Measurements from ENCODE around the gene PCDHGB4. TPM values are rescaled to one million over a fixed set of nuclear protein-coding genes. Genes with fewer than 3 reads are reported as not detected.

PCDHGB4 gene
- total and polyA plus RNA-seq, 2 of the 8 experiments (the other 6 are each of a cell fraction or from before 2014, with no cell fraction given): 8.0 to 9.1 TPM

DNA sequence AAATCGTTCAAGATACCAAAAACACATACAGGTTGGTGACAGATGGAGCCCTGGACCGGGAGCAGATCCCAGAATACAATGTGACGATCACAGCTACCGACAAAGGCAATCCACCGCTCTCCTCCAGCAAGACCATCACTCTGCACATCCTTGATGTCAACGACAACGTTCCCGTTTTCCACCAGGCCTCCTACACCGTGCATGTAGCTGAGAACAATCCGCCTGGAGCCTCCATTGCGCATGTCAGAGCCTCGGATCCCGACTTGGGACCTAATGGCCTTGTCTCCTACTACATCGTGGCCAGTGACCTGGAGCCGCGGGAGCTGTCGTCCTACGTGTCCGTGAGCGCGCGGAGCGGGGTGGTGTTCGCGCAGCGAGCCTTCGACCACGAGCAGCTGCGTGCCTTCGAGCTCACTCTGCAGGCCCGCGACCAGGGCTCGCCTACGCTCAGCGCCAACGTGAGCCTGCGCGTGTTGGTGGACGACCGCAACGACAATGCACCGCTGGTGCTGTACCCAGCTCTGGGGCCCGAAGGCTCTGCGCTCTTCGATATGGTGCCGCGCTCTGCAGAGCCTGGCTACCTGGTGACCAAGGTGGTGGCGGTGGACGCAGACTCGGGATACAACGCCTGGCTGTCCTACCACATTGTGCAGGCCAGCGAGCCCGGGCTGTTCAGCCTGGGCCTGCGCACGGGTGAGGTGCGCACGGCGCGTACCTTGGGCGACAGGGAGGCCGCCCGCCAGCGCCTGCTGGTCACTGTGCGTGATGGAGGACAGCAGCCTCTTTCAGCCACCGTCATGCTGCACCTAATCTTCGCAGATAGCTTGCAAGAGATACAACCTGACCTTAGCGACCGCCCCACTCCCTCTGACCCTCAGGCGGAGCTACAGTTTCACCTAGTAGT, 15.7 kb upstream of the PCDHGB4 start (continued):
- no peak for TF ChIP-seq BACH1 (IDR thresholded peaks at IDR 0.05; ENCODE audit: low read length)

All from H1 (cell line).